Measurements from ENCODE around the gene KCND3.

- TF ChIP-seq CTCF (IDR thresholded peaks at IDR 0.05; ENCODE audit: extremely low read depth in 1 of 2, insufficient read depth in 1 of 2, low read depth in 1 of 2, low read length in 2 of 2), result no peak
- no peak for TF ChIP-seq POLR2A (IDR thresholded peaks at IDR 0.05; ENCODE audit: low read depth, low read length)
- TF ChIP-seq JUN (IDR thresholded peaks at IDR 0.05; ENCODE audit: borderline replicate concordance, insufficient read depth, insufficient read length, low read depth), result no peak
- TF ChIP-seq POLR2AphosphoS5 (IDR thresholded peaks at IDR 0.05; ENCODE audit: insufficient read depth, low read depth, low read length), result no peak
- no peak for TF ChIP-seq MAX (IDR thresholded peaks at IDR 0.05; ENCODE audit: insufficient read depth, insufficient read length)
- TF ChIP-seq EZH2 (IDR thresholded peaks at IDR 0.05; ENCODE audit: borderline replicate concordance, low read depth, low read length, severe bottlenecking), result no peak
Measured at GRCh38 chr1:111906111-111906510, 83.4 kb downstream of the KCND3 start.

All from endothelial cell of umbilical vein (primary cell).